Dermis blood vessel endothelial cell (primary cell): ENCODE data around the gene ADGRG4. TPM values are rescaled to one million over a fixed set of nuclear protein-coding genes. Genes with fewer than 3 reads are reported as not detected.
"Not testable (repeated sequence)": the region's sequence is repeated elsewhere in the genome, so short reads cannot be mapped to it uniquely, and the experiment has no call there.

Experiments used
- DNase-seq: peaks from one replicate; pipeline ENCODE4 v3.0.0; 2010
- total RNA-seq: library from RNA; depleted of rRNA; stranded (reverse); fragments of >200 nt; gene quantifications from 2 replicates; pipeline ENCODE4 v1.2.3, GENCODE V29; 2014

ADGRG4 gene
- total RNA-seq, 1 donor from 2014 or later = not detected

DNA sequence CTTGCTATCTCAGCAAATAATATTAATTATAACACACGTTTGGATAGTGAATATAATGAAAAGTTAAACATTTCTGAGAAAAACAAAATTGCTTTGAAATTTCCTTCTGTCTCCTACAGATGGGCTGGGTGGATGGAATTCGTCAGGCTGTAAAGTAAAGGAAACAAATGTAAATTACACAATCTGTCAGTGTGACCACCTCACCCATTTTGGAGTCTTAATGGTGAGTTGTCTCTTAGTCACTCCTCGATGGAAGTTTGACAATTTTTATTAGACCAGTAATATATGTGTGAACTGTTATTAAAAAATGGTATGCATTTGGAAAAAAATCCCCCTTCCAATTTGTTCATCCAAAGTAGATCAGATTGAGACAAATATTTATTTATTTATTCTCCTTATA is 94.5 kb downstream of the ADGRG4 start:
- no peak for DNase-seq

DNA sequence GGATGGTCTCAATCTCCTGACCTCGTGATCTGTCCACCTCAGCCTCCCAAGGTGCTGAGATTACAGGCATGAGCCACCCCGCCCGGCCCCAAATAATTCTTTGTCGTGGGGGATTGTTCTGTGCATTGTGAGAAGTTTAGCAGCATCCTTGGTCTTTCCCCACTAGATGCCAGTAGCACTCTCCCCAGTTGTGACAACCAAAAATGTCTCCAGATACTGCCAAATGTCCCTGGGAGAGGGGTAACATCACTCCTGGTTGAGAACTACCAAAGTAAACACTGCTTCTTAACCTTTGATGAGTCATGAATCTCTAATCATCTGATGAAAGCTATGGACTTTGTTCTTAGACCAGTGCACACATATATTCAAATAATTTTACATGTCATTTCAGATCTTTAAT is 96.2 kb downstream of the ADGRG4 start:
- no peak for DNase-seq

DNA sequence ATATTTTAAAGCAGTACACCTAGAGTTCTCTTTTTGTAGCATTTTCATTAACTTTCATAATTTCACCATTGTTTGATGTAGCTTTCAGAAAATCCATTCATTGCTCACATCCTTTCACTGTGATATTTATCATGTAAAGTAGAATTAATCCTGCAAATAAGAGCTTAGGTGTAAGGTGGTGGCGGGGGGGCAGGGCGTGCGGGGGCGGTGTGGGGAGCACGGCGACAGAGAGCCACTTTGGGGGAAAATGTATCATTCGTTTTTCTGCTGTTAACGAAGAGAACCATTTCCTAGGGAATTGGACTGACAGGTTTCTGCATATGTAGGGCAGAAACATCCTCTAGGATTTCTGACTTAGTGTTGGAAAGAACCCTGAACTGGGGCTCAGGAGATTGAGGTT is 104.4 kb downstream of the ADGRG4 start:
- DNase-seq = no peak

DNA sequence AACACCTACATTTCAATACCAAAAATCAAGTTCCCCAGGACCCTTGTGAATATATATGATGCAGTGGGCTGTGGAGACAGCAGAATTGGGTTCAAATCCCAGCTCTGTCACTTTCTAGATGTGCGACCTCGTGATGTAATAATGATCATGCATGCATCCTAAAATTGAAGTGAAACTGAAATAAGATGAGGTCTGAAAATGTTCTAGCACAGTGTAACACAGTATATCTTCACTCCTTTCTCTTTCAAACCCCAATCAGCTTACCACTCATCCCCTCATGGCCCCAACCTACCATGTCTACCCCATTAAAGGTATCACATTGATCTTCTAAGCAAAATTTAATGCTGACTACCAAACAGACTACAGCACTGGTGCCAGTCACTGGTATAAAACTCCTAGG is 117.0 kb downstream of the ADGRG4 start:
- no peak for DNase-seq

DNA sequence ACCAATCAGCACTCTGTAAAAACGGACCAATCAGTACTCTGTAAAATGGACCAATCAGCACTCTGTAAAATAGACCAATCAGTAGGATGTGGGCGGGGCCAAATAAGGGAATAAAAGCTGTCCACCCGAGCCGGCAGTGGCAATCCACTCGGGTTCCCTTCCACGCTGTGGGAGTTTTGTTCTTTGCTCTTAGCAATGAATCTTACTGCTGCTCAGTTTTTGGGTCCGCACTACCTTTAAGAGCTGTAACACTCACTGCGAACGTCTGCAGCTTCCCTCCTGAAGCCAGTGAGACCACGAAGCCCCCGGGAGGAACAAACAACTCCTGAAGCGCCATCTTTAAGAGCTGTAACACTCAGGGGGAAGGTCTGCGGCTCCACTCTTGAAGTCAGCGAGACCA is 120.6 kb downstream of the ADGRG4 start:
- DNase-seq = no peak

DNA sequence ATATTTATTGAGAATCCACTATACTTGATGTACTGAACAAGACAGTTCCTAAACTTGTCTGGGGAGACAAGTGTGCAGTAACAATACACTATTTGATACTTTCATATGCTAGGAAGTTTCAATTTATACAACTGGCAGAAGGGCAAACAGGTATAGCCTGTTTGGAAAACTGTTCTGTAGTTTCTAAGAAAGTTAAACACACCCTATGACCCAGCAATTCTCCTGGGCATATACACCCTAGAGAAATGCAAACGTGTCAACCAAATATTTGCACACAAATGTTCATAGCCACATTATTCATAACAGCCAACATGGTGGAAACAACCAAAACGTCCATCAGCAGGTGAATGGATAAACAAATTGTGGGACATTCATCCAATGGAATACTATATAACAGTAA is 123.0 kb downstream of the ADGRG4 start:
- no peak for DNase-seq

GRCh38 chrX:136425996-136426395 is 125.2 kb downstream of the ADGRG4 start:
- DNase-seq = no peak

DNA sequence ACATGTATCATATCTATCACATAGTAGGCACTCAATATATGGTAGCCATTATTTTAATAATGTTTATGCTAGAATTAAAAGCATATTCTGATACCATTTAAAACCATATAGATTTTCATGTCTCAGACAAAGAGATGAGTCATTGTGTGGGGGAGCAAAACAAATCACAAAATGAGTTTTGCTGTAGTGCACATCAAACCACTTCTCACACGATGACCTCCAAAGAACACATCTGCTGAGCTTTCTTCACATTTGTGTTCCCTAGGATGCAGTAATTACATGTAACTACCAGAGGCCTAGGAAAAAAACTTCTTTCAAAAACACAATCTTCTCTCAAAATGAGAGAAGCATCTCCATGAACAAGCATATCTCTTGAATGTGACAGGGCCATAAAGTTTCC is 130.9 kb downstream of the ADGRG4 start:
- no peak for DNase-seq

DNA sequence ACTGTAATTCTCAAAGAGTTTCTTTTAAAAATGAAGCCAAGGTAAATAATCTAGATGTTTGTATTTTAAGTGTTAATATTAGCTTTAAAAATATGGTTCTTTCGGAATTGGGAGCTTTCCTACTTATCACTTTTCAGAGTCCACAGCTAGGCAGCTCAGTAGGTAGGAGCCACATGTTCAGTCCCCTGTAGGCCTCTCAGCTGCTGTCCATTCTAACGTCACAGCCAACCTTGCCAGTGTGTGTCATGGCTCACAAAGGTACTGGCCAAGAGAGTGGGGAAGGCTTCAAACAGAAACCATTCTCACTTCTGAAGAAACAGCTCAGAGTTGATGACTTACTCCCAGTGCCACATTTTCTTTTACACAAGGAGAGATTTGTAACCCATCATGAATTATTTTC is 137.0 kb downstream of the ADGRG4 start:
- DNase-seq = no peak

DNA sequence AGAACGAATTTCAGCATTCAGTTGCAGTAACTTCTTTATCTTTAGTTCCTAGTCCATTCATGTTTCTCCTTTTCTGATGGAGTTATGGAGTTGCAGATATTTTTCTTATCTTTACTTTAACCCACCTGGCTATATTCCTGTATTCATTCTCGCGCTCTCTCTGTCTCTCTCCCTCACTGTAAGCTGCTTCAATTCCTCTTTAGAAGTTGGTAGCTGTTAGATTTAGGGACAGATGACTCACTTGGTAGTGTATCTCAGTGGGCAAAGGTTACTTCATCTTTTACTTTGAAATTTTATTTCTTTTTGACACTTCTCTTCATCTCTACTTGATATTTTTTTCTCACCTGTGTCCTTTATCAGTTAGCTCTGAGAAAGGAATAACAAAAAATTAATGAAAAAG is 137.4 kb downstream of the ADGRG4 start:
- no peak for DNase-seq

DNA sequence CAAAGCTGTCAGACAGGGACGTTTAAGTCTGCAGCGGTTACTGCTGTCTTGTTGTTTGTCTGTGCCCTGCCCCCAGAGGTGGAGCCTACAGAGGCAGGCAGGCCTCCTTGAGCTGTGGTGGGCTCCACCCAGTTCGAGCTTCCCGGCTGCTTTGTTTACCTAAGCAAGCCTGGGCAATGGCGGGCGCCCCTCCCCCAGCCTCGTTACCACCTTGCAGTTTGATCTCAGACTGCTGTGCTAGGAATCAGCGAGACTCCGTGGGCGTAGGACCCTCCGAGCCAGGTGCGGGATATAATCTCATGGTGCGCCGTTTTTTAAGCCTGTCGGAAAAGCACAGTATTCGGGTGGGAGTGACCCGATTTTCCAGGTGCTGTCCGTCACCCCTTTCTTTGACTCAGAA is 144.9 kb downstream of the ADGRG4 start:
- DNase-seq = not testable (repeated sequence)

DNA sequence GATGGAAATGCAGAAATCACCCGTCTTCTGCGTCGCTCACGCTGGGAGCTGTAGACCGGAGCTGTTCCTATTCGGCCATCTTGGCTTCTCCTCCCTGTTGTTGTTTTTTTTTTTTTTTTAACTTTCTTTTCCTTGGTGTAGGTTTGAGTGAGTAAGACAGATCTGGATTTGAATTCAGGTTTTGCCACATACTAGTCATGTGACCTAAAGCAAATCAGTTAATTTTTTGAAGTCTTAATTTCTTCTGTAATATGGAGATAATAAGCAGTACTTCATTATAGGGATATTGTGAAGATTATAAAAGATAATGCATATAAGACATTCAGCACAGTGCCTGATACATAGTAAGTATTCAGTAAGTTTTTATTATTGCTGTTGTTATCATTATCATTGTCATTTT is 145.4 kb downstream of the ADGRG4 start:
- no peak for DNase-seq

DNA sequence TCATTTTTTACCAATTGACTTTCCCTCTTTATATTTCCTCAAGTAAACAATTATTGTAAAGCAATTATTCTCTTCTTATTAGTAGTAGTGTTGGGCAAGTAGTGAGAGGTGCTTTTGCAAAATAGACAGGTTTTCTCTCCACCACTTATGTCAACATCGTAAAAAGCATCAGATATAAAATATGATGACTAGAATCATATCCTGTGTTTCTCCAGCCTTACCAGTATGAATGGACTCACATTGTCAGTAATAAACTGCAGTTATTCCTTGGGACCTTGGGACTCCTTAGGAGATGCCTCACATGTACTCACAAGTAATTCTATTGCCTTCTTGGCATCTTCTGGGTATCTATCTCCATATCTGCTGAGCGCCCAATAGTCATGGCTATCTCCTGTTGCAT is 146.5 kb downstream of the ADGRG4 start:
- no peak for DNase-seq

DNA sequence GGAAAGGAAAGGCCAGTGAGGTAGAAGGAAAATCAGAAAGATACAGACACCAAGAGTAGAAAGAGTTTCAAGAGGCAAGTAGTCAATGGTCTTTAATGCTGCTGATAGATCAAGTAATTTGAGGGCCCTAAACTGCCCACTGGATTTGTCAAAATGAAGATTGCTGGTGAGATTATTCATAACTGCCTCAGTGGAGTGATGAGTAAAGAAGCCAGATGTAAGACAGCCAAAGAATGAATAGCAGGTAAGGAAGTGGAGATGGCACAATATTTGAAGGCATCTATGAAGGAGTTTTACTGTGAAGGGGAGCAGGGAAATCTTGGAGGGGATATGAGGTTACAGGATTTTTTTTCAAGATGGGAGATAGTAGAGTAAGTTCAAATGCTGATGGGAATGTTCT is 147.2 kb downstream of the ADGRG4 start:
- no peak for DNase-seq

- DNase-seq = no peak
Observed at GRCh38 chrX:136450050-136450830, 149.5 kb downstream of the ADGRG4 start.

- DNase-seq = no peak
Observed at GRCh38 chrX:136452614-136453013, 151.9 kb downstream of the ADGRG4 start.

DNA sequence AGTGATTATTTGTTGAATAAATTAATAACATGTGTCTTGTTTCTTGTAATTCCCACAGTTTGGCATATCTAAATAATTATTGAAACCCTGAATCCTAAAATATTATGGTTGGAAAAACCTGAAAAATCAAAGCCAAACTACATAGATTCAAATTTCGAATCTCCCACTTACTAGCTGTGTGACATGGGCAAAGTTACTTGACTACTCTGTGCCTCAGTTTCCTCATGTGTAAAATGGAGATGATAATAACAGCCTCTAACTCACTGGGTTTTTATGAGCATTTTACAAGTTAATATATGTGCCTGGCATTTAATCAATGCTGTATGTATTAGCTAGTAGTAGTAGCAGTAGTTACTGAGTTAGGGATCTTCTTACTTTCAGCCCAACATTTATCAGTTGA is 152.4 kb downstream of the ADGRG4 start:
- DNase-seq = no peak

DNA sequence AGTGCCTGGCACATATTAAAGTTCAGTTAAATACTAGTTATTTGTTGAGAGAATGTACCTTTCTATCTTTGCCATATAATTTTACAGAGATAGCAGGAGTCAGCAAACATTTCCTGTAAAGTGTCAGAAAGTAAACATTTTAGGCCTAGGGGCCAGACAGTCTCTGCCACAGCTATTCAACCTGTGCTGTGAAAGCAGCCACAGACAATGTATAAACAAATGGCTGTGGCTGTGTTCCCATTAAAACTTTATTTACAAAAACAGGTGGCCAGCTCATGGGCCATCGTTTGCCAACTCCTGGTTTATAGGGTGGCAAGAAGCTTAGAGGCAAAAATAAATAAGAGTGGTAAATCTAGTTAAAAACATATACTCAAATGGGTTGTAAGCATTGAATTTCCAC is 153.0 kb downstream of the ADGRG4 start:
- DNase-seq = no peak

DNA sequence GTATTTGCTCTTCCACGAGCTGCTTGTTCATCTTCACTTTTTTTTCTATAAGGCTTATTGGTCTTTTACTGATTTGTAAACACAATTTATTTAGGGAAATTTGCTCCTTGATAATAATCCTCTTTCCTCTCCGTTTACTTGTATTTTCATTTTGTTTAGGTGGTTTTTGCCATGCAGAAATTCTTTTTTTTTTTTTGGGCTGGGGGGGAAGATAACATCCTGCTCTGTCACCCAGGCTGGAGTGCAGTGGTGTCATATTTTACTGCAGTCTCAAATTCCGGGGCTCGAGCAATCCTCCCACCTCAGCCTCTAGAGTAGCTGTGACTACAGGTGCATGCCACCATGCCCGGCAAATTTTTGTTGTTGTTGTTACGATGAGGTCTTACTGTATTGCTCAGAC is 155.4 kb downstream of the ADGRG4 start:
- DNase-seq = no peak

GRCh38 chrX:136457303-136457917 is 156.6 kb downstream of the ADGRG4 start:
- DNase-seq = no peak

DNA sequence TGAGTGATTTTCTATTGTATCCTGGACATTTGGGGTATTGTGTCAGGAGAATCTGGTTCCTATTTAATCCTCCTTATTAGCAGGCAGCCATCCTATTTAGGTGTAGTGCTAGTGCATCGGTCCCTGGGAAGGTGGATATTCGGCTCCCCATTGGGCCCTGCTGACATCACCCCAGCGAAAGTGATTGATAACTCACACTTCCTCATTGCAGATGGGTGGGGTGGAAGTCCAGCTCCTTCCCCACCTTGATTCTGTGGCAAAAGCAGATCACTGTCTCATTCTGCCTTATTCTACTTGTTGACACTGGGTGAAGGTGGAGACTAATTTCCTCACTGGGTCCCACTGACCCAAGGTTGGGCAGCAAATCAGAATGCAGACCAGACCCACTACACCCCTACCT is 163.8 kb downstream of the ADGRG4 start:
- DNase-seq = no peak
